Spleen (tissue), 7 donors: ENCODE data around the gene NTRK1.

ENCODE experiments used
- CTCF ChIP-seq, 11 experiments: fragments of 200-600 bp in 7 of 11; fragments of 450-650 bp in 4 of 11; sonication (generic) in 4 of 11; IDR thresholded peaks in 8 of 11; conservative IDR thresholded peaks in 3 of 11; 1 replicate in 7 of 11; 2 replicates in 4 of 11; pipeline versions ENCODE4 v1.4.0 to v1.8.0; 2016 to 2021; ENCODE audit warnings: antibody characterized with exemption in 11 of 11, inconsistent platforms in 4 of 11, mild to moderate bottlenecking in 1 of 11
- POLR2A ChIP-seq, 3 donors: fragments of 450-650 bp; IDR thresholded peaks; one replicate each; pipeline ENCODE4 v1.5.1; 2017; ENCODE audit warnings: antibody characterized with exemption in 3 of 3, mild to moderate bottlenecking in 1 of 3
- donor health status: DM: no; HTN: no; CAD: no; lungs with moderate emphysema.
- donor health status: DM: no; HTN: no; CAD: no.
- donor health status: DM: no; HTN: no; CAD: no.

DNA sequence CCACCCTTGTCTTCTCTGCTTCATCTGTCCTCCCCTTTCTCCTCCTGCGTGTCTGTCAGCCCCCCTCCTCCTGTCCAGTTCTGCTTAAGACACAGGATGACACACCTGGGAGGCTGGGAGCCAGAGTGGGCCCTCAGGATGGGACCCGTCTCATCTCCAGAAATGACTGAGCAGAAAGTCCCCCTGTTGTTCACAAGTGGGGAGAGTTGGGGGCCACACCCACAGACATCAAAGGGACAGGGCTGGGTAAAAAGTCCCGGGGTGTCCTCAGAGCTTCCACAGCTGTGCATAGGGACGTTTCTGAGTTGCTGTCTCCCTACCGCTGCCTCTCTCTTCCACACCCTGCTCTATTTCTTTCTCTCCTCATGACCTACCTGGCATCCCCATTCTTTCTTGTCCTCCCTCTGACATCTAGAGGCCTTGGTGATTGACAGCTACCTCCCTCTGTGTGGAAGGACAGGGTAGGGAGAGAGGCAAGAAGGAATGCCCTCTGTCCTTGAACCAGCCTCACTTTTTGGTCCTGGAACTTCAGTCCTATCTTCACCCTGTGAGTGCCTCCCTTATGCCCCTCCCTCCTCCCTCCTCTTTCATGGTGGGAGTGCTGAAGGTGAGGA, 24.5 kb upstream of the NTRK1 start:
- TF ChIP-seq CTCF (IDR thresholded peaks at IDR 0.05 in 8 of 11, conservative IDR thresholded peaks at IDR 0.05 in 3 of 11): no peak
- no peak for TF ChIP-seq POLR2A (IDR thresholded peaks at IDR 0.05)
